HepG2 (cell line): Measurements from ENCODE around the gene SLC38A1. TPM values are rescaled to one million over a fixed set of nuclear protein-coding genes. Genes with fewer than 3 reads are reported as not detected.

ENCODE experiments used
- EHMT2 ChIP-seq: fragments of 200-600 bp; sonication (generic); IDR thresholded peaks from 2 replicates; pipeline ENCODE4 v1.7.0; 2017; ENCODE audit warnings: antibody characterized with exemption, low read depth, low read length, borderline replicate concordance
- ETV6 ChIP-seq: sonication (generic); formaldehyde crosslinking; conservative IDR thresholded peaks from 2 replicates; pipeline ENCODE4 v1.4.0; 2020; ENCODE audit warnings: missing genetic modification reagents
- FOSL1 ChIP-seq: sonication (generic); formaldehyde crosslinking; IDR thresholded peaks from 2 replicates; pipeline ENCODE4 v1.9.0; 2021; ENCODE audit warnings: missing genetic modification reagents, borderline replicate concordance
- FOXP1 ChIP-seq, 2 experiments: fragments of 450-650 bp in 1 of 2; IDR thresholded peaks; 2 replicates each; pipeline ENCODE4 v1.6.1; 2017 to 2018; ENCODE audit warnings: antibody characterized with exemption in 1 of 2
- RNF2 ChIP-seq: fragments of 450-650 bp; conservative IDR thresholded peaks from 2 replicates; pipeline ENCODE4 v1.6.1; 2016; ENCODE audit warnings: low read depth
- SIN3B ChIP-seq: fragments of 150-350 bp; IDR thresholded peaks from 2 replicates; pipeline ENCODE4 v1.6.1; 2014; ENCODE audit warnings: low read length
- ZFP36L1 ChIP-seq: sonication (generic); formaldehyde crosslinking; IDR thresholded peaks from 2 replicates; pipeline ENCODE4 v1.8.0; 2022; ENCODE audit warnings: mild to moderate bottlenecking, missing genetic modification reagents, moderate library complexity
- polyA plus RNA-seq, 8 experiments: library from polyadenylated mRNA; depleted of rRNA in 3 of 8; stranded (reverse) in 7 of 8; unstranded in 1 of 8; fragments of >200 nt; fragmentation: Illumina TruSeq in 4 of 8; extraction: Trizol in 4 of 8; gene quantifications; 2 replicates each; pipeline versions ENCODE4 v1.2.1 to v1.2.3, GENCODE V29; 2011 to 2016; ENCODE audit warnings: low read depth in 4 of 8, missing spikeins in 1 of 8, mixed read lengths in 1 of 8; ENCODE audit not compliant: insufficient read depth in 1 of 8
- total RNA-seq, 5 experiments: library from RNA; depleted of rRNA; stranded (reverse); fragments of >200 nt; fragmentation: Illumina TruSeq; extraction: Trizol; gene quantifications; 2 replicates each; pipeline ENCODE4 v1.2.3, GENCODE V29; 2016; ENCODE audit warnings: low read depth in 1 of 5
- TF ChIP-seq, protein P1 (sequence below): sonication (generic); formaldehyde crosslinking; IDR thresholded peaks from 2 replicates; pipeline ENCODE4 v1.4.0; 2020; ENCODE audit warnings: low read depth, missing genetic modification reagents
- TF ChIP-seq, protein P2 (sequence below): sonication (generic); formaldehyde crosslinking; IDR thresholded peaks from 2 replicates; pipeline ENCODE4 v1.4.0; 2020; ENCODE audit warnings: missing genetic modification reagents
- TF ChIP-seq, protein P3 (sequence below): sonication (generic); formaldehyde crosslinking; IDR thresholded peaks from 2 replicates; pipeline ENCODE4 v1.4.0; 2020; ENCODE audit warnings: missing genetic modification reagents
- TF ChIP-seq, protein P4 (sequence below): sonication (generic); formaldehyde crosslinking; IDR thresholded peaks from 2 replicates; pipeline ENCODE4 v1.5.1; 2020; ENCODE audit warnings: mild to moderate bottlenecking, missing genetic modification reagents, borderline replicate concordance

SLC38A1 gene
- total and polyA plus RNA-seq, 2 of the 13 experiments (the other 11 are each of a cell fraction or from before 2014, with no cell fraction given), result 47.0 to 50.6 TPM

DNA sequence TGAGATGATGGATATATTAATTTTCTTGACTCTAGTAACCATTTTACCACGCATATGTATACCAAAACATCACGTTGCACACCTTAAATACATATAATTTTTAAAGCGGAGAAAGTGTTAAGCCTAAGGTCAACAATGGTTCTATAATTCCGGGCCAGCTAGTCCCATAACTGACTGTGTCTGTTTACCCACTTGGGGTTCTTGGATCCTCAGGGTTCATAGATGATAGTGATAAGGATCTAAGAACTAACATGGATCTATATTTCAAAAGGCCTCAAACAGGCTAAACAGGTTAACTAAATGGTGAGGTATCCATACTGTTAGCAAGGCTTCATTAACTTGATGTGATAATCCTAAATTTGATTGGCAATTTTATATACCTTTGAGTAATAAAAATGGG is 9.8 kb downstream of the SLC38A1 start (continued):
- TF ChIP-seq, protein P1, sequence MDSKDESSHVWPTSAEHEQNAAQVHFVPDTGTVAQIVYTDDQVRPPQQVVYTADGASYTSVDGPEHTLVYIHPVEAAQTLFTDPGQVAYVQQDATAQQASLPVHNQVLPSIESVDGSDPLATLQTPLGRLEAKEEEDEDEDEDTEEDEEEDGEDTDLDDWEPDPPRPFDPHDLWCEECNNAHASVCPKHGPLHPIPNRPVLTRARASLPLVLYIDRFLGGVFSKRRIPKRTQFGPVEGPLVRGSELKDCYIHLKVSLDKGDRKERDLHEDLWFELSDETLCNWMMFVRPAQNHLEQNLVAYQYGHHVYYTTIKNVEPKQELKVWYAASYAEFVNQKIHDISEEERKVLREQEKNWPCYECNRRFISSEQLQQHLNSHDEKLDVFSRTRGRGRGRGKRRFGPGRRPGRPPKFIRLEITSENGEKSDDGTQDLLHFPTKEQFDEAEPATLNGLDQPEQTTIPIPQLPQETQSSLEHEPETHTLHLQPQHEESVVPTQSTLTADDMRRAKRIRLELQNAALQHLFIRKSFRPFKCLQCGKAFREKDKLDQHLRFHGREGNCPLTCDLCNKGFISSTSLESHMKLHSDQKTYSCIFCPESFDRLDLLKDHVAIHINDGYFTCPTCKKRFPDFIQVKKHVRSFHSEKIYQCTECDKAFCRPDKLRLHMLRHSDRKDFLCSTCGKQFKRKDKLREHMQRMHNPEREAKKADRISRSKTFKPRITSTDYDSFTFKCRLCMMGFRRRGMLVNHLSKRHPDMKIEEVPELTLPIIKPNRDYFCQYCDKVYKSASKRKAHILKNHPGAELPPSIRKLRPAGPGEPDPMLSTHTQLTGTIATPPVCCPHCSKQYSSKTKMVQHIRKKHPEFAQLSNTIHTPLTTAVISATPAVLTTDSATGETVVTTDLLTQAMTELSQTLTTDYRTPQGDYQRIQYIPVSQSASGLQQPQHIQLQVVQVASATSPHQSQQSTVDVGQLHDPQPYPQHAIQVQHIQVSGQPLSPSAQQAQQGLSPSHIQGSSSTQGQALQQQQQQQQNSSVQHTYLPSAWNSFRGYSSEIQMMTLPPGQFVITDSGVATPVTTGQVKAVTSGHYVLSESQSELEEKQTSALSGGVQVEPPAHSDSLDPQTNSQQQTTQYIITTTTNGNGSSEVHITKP, result no peak
- TF ChIP-seq FOSL1 (CRISPR knock-in tag) (no peak), FOXP1 (IDR thresholded peaks at IDR 0.05) (no peak), FOXP1 (CRISPR knock-in tag; IDR thresholded peaks at IDR 0.05) (0 out of 2 replicates have a peak, but pooled peaks have one; percentile 38), EHMT2 (no peak), RNF2 (no peak), ZFP36L1 (CRISPR knock-in tag) (no peak), SIN3B (no peak), ETV6 (CRISPR knock-in tag) (no peak)
- TF ChIP-seq, protein P2, sequence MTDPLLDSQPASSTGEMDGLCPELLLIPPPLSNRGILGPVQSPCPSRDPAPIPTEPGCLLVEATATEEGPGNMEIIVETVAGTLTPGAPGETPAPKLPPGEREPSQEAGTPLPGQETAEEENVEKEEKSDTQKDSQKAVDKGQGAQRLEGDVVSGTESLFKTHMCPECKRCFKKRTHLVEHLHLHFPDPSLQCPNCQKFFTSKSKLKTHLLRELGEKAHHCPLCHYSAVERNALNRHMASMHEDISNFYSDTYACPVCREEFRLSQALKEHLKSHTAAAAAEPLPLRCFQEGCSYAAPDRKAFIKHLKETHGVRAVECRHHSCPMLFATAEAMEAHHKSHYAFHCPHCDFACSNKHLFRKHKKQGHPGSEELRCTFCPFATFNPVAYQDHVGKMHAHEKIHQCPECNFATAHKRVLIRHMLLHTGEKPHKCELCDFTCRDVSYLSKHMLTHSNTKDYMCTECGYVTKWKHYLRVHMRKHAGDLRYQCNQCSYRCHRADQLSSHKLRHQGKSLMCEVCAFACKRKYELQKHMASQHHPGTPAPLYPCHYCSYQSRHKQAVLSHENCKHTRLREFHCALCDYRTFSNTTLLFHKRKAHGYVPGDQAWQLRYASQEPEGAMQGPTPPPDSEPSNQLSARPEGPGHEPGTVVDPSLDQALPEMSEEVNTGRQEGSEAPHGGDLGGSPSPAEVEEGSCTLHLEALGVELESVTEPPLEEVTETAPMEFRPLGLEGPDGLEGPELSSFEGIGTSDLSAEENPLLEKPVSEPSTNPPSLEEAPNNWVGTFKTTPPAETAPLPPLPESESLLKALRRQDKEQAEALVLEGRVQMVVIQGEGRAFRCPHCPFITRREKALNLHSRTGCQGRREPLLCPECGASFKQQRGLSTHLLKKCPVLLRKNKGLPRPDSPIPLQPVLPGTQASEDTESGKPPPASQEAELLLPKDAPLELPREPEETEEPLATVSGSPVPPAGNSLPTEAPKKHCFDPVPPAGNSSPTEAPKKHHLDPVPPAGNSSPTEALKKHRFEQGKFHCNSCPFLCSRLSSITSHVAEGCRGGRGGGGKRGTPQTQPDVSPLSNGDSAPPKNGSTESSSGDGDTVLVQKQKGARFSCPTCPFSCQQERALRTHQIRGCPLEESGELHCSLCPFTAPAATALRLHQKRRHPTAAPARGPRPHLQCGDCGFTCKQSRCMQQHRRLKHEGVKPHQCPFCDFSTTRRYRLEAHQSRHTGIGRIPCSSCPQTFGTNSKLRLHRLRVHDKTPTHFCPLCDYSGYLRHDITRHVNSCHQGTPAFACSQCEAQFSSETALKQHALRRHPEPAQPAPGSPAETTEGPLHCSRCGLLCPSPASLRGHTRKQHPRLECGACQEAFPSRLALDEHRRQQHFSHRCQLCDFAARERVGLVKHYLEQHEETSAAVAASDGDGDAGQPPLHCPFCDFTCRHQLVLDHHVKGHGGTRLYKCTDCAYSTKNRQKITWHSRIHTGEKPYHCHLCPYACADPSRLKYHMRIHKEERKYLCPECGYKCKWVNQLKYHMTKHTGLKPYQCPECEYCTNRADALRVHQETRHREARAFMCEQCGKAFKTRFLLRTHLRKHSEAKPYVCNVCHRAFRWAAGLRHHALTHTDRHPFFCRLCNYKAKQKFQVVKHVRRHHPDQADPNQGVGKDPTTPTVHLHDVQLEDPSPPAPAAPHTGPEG (CRISPR knock-in tag), result no peak
- TF ChIP-seq, protein P3, sequence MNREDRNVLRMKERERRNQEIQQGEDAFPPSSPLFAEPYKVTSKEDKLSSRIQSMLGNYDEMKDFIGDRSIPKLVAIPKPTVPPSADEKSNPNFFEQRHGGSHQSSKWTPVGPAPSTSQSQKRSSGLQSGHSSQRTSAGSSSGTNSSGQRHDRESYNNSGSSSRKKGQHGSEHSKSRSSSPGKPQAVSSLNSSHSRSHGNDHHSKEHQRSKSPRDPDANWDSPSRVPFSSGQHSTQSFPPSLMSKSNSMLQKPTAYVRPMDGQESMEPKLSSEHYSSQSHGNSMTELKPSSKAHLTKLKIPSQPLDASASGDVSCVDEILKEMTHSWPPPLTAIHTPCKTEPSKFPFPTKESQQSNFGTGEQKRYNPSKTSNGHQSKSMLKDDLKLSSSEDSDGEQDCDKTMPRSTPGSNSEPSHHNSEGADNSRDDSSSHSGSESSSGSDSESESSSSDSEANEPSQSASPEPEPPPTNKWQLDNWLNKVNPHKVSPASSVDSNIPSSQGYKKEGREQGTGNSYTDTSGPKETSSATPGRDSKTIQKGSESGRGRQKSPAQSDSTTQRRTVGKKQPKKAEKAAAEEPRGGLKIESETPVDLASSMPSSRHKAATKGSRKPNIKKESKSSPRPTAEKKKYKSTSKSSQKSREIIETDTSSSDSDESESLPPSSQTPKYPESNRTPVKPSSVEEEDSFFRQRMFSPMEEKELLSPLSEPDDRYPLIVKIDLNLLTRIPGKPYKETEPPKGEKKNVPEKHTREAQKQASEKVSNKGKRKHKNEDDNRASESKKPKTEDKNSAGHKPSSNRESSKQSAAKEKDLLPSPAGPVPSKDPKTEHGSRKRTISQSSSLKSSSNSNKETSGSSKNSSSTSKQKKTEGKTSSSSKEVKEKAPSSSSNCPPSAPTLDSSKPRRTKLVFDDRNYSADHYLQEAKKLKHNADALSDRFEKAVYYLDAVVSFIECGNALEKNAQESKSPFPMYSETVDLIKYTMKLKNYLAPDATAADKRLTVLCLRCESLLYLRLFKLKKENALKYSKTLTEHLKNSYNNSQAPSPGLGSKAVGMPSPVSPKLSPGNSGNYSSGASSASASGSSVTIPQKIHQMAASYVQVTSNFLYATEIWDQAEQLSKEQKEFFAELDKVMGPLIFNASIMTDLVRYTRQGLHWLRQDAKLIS (CRISPR knock-in tag), result no peak
- TF ChIP-seq, protein P4, sequence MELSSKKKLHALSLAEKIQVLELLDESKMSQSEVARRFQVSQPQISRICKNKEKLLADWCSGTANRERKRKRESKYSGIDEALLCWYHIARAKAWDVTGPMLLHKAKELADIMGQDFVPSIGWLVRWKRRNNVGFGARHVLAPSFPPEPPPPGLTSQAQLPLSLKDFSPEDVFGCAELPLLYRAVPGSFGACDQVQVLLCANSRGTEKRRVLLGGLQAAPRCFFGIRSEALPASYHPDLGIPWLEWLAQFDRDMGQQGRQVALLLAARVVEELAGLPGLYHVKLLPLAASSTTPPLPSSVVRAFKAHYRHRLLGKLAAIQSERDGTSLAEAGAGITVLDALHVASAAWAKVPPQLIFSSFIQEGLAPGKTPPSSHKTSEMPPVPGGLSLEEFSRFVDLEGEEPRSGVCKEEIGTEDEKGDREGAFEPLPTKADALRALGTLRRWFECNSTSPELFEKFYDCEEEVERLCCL (CRISPR knock-in tag), result no peak
